Inflammatory macrophage treated with lipopolysaccharide for 4 hours (primary cell): Measurements from ENCODE around the gene TSPAN18.

Source experiments
- DNase-seq: peaks from one replicate; pipeline ENCODE4 v3.0.0-alpha.2; 2020

Gene TSPAN18

GRCh38 chr11:44828296-44828695 is 101.5 kb downstream of the TSPAN18 start:
- DNase-seq, result no peak

GRCh38 chr11:44829838-44830237 is 103.1 kb downstream of the TSPAN18 start:
- peak; percentile 66 for DNase-seq

GRCh38 chr11:44831605-44832394 is 105.0 kb downstream of the TSPAN18 start:
- DNase-seq, result peak; percentile 15

- DNase-seq, result no peak
Observed at GRCh38 chr11:44832452-44832851, 105.7 kb downstream of the TSPAN18 start.

GRCh38 chr11:44833221-44833876 is 106.6 kb downstream of the TSPAN18 start:
- DNase-seq, result no peak

GRCh38 chr11:44833877-44834452 is 107.2 kb downstream of the TSPAN18 start:
- DNase-seq, result no peak

- DNase-seq, result no peak
Observed at GRCh38 chr11:44834846-44835245, 108.1 kb downstream of the TSPAN18 start.

- no peak for DNase-seq
Observed at GRCh38 chr11:44835296-44835695, 108.5 kb downstream of the TSPAN18 start.

GRCh38 chr11:44835938-44836337 is 109.2 kb downstream of the TSPAN18 start:
- DNase-seq, result no peak

- DNase-seq, result no peak
Observed at GRCh38 chr11:44837661-44838060, 110.9 kb downstream of the TSPAN18 start.

GRCh38 chr11:44839458-44840084 is 112.8 kb downstream of the TSPAN18 start:
- DNase-seq, result no peak

- no peak for DNase-seq
Observed at GRCh38 chr11:44840085-44840478, 113.3 kb downstream of the TSPAN18 start.

GRCh38 chr11:44840521-44841251 is 113.9 kb downstream of the TSPAN18 start:
- DNase-seq, result no peak

GRCh38 chr11:44842220-44842619 is 115.5 kb downstream of the TSPAN18 start:
- DNase-seq, result no peak

- DNase-seq, result no peak
Observed at GRCh38 chr11:44846852-44847251, 120.1 kb downstream of the TSPAN18 start.

GRCh38 chr11:44847316-44847715 is 120.6 kb downstream of the TSPAN18 start:
- no peak for DNase-seq

GRCh38 chr11:44848203-44848962 is 121.6 kb downstream of the TSPAN18 start:
- no peak for DNase-seq

- DNase-seq, result no peak
Observed at GRCh38 chr11:44848963-44849350, 122.2 kb downstream of the TSPAN18 start.

GRCh38 chr11:44849424-44849823 is 122.7 kb downstream of the TSPAN18 start:
- no peak for DNase-seq

GRCh38 chr11:44849922-44850321 is 123.2 kb downstream of the TSPAN18 start:
- DNase-seq, result no peak

GRCh38 chr11:44851496-44851895 is 124.7 kb downstream of the TSPAN18 start:
- no peak for DNase-seq

GRCh38 chr11:44852159-44852747 is 125.5 kb downstream of the TSPAN18 start:
- DNase-seq, result no peak
